GM18517 (cell line): Measurements from ENCODE around the gene SPNS3.

Experiments used
- ATAC-seq: cut with Tn5 transposase; IDR thresholded peaks from one replicate; pipeline ENCODE4 v1.9.1; 2021; ENCODE audit warnings: mild to moderate bottlenecking, moderate library complexity; ENCODE audit not compliant: unreplicated experiment

The SPNS3 gene

DNA sequence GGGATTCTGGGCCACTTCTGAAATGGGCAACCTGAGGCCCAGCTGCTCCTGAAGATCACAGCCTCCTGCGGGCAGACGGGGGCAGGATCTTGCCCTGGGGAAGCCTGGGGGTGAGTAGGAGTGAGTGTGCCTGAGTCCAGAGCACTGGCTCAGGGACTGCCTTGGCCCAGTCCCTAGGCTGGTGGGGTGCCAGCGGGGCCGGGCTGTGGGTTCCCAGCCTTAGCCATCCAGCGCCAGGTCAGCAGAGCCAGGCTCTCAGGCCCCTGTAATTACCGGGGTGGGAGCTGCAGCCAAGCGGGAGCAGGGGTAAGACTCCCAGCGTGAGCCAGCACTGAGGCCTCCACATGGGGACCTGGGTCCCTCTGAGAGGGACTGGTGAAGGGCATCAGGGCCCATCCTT, 73.2 kb downstream of the SPNS3 start:
- ATAC-seq: no peak

DNA sequence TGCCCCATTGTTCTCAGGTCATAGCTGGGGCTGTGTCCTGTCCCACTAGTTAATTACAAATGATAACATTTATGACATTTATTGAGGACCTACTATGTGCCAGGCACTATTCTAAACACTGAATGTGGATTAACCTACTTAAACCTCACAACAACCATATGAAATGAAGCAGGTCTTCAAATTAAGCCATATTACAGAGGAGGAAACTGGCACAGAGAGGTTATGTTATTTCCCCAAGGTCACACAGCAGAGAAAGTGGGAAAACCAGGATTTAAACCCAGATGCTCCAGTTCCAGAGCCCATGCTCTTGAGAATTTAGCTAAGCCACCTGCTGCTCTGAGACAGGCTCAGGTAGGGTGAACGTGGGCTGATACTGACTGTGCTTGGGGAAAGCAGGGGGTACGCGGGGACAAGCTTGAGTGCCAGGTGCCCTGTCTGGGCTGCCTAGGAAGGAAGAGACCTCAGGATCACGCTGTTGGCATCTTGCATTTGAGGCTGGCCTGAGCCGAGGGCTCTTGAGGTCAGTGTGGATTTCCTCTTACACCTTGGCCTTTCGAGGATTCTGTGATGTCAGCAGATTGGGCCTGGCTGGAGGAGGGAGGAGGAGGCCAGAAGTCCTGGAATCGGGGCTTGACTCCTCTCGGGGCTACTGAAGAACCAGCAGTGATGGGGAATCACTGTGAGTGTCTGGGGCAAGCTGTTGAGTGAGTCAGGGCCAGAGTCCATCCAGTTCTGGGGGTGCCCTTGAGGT, 73.8 kb downstream of the SPNS3 start:
- no peak for ATAC-seq

DNA sequence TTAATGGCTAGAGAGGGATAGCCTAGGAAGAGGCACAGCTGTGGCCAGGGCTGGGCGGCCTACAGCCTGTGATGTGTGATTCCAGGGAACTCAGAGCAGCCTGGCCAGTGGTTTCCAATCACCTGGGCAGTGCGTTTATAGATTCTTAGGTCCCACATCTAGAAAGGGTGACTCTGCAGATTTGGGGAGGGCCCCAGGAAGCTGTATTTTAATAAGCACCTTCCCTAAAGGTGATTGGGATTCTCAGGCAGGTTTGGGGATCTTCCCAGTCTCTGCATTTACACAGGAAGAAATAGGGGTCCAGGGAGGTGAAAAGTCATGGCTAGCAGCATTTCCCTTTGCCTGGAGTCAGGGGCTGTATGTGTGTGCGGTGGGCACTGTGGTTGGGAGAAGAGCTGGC, 74.5 kb downstream of the SPNS3 start:
- no peak for ATAC-seq

DNA sequence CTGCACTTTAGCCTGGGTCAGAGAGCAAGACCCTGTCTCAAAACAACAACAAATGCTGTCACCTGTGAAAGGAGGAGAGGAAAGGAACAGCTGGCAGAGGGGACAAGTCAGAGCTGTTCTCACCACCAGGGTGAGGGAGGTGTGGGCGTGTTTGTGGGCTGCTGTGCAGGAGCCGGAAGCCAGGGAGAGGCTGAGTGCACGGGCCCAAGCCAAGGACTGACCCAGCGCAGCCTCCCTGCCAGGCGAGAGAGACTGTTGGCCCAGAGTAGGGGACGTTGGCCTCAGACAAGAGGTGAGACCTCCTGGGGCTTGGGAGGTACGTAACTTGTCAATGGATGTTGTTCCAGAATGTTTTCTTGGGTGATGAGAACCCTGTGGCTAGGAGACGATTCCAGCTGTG, 75.7 kb downstream of the SPNS3 start:
- ATAC-seq: no peak

DNA sequence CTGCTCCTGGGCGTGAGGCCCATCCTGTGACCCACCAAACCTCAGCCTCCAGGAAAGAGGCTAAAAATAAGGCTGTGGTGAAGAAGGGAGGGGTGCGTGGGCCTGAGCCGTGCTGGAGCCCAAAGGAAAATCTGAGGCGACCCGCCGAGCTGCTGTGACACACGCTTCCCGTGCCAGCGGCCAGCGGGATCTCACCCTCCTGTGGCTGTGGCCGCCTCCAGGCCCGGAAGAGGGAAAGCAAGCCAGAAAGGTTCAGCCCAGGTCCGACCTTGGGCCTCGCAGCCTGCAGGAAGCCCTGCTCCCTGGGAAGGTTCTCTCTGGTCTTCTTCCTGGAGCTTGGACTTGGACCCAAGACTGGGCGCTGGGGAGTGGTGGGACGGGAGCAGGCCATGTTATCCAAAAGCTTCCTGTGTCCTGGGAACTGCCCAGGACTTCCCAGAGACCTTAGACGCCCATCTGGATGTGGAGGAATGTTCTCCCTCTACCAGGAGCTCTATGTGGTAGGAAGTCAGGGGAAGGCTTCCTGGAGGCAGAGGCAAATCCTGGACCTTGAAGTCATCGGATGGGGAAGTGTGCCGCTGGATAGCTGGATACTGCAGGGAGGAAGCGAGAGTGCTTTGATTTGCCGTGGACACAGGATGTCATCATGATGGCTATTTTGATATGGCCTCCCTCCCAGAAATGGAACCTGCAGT, 76.3 kb downstream of the SPNS3 start:
- ATAC-seq: no peak

DNA sequence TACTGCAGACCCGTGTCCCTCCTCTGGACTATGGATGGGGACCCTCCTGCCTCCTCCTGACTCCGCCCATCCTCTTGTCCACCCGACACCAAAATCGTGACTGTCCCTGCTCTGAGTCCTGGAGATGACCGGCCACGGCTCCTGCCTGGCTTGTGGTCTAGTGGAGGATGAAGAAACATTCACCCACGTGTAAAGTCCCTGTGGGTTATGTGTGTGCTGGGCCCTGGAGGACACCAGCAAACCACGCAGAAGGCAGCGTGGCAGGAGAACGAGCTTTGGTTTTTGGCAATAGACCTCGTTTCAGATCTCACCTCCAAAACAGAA, 76.8 kb downstream of the SPNS3 start:
- ATAC-seq: no peak

DNA sequence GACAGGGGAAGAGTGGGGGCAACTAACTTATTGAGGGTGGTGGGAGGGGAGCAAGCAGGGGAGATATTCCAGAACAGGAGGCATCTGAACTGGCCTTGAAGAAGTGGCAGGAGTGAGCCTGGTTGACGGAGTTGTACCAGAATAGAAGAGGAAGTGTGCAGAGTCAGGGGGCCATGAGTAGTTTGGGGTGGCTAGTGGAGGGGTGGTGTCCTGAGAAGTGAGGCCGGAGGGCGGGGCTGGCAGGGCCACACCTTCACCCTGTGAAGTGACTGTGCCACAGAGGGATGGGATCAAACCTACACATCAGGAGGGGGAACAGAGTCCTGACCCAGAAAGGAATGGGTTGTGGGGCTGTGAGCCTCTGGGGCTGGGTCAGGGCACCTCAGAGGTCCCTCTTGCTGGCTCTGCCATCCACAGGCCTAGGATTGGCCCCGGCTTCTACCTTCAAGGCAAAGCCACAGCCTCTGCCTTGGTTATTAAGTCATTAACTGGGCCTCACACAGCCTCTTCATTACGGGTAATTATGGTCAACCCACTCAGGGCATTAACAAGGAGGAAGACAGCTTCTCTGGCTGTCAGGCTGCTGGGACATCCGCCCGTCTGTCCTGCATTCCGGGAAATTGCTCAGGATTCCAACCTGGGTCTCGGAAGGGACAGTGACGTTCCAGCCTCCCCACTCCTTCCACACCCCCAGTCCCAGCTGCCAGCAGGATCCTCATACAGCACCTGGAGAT, 77.6 kb downstream of the SPNS3 start:
- ATAC-seq: no peak

DNA sequence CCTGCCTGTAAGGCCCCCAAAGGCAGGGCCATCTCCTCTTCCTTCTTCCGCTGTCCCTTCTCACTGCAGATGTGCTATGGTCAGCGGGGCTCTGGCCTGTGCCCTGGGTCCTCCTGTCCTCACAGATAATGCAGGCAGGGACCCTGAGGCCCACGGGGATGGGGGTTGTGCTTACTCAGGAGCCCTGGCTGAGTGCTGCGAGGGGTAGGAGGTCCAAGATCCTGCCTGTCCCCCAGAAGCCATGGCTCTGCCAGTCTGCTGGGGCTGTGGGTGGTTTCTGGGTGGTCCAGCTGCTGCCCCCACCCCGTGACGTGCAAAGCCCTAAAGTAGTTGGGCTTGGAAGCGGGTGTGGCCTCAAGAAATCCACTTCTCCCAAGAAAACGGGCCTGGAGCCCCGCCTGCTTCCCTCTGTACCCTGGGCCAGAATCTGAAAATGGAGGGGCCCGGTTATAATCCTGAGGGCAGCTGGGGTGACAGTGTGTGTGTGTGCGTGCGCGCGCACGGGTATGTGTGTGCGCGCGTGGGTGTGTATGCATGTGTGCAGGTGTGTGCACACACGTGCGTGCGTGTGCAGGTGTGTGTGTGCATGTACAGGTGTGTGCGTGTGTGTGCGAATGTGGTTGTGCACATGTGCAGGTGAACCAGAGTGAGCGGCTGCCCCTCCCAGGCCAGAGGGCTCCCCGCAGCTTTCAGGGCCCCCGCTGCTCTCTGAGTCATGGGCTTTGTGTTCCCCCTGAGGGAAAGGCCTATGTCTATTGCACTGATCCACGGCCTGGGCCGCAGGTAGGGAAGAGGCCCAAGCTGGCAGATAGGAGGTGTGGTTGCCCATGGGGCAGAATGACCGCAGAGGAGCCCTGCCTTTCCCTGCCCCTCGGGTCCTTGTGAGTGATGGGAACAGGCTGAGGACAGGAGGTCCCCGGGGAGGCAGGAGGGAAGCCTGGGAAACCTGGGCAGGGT, 78.7 kb downstream of the SPNS3 start:
- ATAC-seq: no peak

DNA sequence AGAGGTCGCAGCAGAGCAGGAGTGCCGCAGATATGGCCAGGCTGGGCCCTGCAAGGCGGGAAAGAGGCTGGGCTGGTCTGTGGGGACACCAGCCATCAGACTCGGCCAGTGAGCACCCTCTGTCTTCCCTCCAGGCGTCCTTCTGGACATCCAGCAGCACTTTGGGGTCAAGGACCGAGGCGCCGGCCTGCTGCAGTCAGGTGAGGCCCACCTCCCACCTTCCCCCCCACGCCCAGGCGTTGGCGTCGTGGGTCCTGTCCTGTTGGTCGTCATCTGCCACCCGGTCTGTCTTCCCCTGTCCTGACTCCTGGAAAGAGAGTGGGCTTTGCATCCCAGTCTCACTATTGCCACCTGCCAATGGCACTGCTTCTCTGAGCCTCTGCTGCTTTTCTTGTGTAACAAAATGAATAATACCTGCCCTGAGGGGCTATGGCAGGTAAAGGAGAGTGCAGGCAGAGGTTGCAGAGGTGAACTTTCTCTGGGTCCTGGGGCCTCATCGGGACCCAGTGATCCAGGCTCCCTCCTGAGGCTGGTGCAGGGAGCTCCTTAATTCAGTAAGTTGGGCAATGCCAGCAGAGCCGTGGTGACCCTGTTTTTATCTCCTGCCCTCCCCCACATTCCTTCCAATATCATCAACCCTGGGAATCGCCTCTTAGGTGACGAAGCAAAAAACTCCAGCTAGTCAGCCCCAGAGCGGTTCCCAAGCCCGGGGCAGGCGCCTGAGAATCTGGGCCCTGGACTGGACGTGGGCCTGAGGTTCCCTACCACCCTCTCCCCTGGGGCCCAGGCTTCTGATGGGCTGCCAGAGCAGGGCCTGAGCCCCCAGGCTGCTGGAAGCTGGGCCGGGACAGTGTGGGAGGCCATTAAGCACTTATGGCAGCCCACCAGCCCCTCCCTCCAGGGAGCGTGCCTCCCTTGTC, 79.6 kb downstream of the SPNS3 start:
- ATAC-seq: no peak

DNA sequence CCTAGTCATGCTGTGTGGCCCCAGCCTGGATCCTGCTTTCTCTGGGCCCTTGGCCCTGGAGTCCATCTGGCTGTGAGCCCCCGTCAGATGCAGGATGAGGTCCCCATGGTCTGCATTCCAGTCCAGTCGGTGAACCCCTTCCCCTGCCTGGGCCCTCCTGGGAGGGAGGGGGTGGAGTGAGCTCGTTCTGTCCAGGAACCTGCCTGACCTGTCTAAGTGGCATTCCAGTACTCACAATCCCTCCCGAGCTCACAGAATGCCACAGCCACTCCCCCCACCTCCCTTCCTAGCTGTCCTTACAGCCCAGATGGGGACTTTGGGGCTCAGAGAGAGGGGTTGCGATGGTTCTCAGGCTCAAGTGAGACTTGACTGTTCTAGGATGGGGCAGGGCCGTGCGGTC, 80.5 kb downstream of the SPNS3 start:
- no peak for ATAC-seq

DNA sequence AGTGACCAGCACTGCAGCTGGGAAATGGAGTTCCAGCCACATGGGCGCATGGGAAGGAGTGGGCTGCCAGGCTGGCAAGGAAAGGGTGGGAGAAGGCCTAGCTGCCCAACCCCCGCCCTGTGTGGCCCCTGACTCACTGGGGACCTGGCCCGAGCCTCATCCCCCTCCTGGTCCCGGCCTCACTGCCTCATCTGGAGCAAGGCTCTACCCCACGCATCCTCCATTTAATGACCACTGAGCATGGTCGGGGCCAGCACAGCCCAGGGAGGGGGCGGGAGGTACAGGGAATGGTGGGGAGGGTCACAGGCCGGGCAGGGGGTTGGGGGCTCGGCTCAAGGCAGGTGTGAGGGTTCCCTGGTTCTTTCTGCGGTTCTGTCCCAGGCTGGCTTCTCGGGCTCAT, 81.0 kb downstream of the SPNS3 start:
- no peak for ATAC-seq

DNA sequence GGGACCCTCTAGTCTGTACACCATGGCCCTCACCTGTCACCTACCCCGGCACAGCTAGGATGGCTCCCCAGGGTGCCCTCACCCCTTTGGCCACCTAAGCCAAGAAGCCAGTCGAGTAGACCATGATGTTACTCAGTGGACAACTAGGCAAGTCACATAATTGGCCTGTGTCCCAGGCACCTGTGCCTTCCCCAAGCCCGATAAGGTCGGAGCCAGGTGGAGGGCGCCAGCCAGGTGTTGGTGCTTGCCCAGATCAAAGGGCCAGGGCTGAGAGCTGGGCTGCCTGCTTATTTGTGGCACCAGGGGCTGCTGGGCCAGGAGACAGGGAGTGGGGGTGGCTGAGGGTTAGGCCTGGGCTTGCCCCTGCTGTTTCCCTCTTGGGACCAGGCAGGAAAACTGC, 81.8 kb downstream of the SPNS3 start:
- ATAC-seq: no peak

DNA sequence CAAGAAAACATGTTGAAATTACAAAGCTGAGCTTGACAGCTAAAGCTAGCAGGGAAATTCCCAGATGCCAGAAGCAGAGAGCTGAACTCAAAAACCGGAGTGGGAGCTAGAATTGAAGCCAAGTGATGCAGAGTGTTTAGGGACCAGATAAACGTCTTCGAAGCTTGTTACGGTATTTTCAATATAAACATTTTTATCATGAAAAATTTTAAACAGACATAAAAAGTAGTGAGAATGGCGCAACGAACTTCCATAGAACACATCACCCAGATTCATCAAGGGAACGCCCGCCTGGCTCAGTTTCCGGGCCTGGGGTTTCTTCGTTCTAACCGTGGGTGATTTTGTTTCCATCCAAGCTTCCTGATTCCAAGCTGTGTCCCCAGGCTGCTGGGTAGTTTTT, 83.0 kb downstream of the SPNS3 start:
- ATAC-seq: no peak

DNA sequence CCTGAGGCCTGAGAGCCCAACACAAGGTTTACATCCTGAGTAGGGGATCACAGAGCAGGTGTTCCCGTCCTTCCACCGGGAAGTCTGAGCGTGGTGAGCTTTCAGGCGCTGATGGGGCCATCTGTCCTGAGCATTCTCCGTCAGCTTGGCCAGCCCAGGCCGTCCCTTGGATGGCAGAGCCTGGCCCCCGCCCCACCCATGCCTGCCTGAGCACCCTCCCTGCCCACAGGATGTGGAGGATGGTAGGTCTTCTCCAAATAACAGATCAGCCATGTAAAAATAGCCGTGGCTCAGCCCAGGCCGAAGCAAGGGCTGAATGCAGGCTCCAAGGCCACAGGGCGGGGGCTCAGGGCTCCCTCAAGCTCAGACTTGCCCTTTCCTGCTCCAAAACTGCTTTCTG, 85.2 kb downstream of the SPNS3 start:
- ATAC-seq: no peak

DNA sequence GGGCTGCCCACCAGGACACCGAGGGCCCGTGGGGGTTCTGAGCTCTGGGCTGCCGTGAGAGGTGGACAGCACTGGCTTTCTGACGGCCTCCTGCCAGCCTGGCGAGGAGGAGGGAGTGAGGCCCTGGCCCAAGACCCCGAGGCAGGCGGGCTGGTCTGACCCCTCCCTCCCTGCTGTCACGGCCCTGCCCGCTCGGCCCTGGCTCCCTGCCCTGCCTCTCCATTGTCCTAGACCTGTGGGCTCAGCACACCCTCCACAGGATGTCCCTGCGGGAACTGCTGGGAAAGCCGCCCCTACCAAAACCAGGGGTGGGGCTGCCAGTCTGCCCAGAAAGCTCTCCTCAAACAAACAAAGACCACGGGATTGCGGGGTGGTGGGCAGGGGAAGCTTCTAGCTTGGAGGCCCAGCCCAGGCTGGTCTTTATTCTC, 85.6 kb downstream of the SPNS3 start:
- no peak for ATAC-seq

DNA sequence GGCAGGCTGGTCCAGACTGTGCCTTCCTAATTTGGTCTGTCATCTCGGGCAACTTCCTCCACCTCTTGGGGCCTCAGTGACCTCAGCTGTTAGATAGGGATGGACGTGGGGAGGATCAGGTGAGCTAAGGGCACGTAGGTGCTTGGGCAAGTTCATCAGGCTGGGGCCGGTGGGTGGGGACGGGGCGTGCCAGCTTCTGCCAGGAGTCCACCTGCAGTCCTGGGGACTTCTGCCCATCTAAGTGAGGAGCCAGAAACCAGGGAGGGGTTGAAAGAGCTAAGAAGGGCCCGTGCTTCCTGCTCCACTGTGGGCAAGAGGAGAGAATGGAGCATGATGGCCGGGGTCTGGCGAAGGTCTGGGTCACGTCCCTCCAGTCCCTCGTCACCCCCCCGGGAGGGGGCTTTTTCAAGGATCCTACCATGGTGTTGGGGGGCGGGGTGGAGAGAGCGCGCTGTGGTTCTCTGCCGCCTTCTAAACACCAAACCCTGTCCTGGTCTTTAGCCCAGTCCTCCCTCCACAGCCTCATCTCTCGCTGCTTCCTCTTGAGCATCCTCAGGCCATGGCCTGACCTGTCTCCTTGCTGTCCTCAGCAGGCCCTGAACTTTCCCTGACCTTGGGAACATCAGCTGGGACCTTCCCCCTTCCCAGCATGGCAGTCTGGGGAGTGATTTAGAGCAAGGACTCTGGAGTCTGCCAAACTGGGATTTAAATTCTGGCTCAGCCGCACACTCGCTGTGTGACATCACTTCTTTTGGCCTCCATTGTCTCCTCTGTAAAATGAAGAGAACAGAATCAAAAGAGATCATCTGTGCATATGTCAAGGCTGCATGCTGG, 86.5 kb downstream of the SPNS3 start:
- ATAC-seq: no peak

DNA sequence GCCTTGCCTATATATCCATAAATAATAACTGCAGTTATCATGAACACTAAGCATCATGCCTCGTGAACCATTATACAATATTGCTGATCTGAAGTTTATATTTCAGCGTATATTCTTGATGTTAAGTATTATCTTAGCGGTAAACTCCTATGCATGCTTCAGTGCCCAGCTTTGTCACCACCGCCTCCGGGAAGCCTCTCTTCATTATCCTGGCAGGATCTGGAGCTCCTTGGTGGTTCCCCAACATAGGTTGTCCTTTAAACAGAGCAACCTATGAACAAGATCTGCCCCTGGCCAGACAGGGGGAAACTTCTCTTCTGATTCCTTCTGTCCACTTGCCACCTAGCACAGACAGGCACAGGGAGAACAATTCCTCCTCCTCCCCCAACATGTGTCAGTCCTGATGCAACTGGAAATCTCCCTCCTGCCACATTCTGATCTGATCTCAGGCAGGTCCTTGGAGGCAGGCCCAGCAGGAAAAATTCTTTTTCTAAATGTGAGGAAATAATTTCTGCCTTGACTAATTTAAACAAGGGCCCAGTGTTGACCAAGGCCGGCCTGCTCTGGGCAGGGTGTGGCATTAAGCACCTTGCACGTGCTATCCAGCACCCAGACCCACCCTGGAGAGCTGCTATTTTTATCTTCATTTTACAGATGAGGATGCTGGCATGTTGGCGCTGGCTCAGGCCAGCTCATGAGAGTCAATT, 87.3 kb downstream of the SPNS3 start:
- ATAC-seq: no peak

DNA sequence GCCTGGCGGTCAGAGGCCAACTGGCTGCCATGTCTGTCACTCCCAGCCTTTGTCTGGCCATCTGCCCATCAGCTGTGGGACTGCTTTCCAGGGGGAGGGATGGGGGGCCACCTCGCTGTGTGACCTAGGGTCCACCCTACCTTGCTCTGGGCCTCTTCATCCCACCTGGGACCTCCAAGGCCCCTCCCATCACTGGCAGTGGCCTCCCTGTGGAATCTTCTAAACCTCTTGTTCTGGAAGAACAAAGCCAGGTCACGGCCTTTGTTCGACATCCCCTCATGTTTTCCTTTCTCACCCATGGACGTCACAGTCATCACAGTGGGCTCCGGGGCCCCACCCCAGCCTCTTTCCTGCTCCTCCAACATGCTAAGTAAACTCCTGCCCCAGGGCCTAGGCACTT, 88.9 kb downstream of the SPNS3 start:
- no peak for ATAC-seq
